ENCODE data around the gene CA10.

GRCh38 chr17:52191491-52191890 lies 33.0 kb upstream of the CA10 start:
- TF ChIP-seq EP300 (IDR thresholded peaks at IDR 0.05): no peak
- TF ChIP-seq CTCF (IDR thresholded peaks at IDR 0.05): no peak
- TF ChIP-seq POLR2AphosphoS5 (IDR thresholded peaks at IDR 0.05): no peak
- no peak for TF ChIP-seq POLR2A (IDR thresholded peaks at IDR 0.05)
